Liver (tissue), 9 donors: ENCODE measurements around the gene MSH4. TPM values are rescaled to one million over a fixed set of nuclear protein-coding genes. Genes with fewer than 3 reads are reported as not detected.

Source experiments
- DNase-seq: peaks from one replicate; pipeline ENCODE4 v3.0.0-alpha.2; 2017; ENCODE audit warnings: low spot score
- H3K27ac ChIP-seq, 2 donors: one replicate each; pipeline ENCODE4 v1.7.0; 2013; ENCODE audit warnings: inconsistent platforms in 2 of 2, low read length in 2 of 2, control low read depth in 1 of 2, low read depth in 1 of 2, mild to moderate bottlenecking in 1 of 2
- H3K27me3 ChIP-seq, 4 donors: one replicate each; pipeline versions ENCODE4 v1.6.1 to v1.7.0; 2013; ENCODE audit warnings: low read length in 3 of 4, inconsistent platforms in 1 of 4, mild to moderate bottlenecking in 1 of 4, moderate library complexity in 1 of 4; ENCODE audit not compliant: control insufficient read depth in 4 of 4, insufficient read depth in 4 of 4
- H3K36me3 ChIP-seq, 4 donors: one replicate each; pipeline versions ENCODE4 v1.6.1 to v1.7.0; 2013; ENCODE audit warnings: low read length in 3 of 4, mild to moderate bottlenecking in 3 of 4, low read depth in 1 of 4, moderate library complexity in 1 of 4; ENCODE audit not compliant: control insufficient read depth in 4 of 4, insufficient read depth in 3 of 4
- H3K4me1 ChIP-seq, 4 donors: one replicate each; pipeline versions ENCODE4 v1.6.1 to v1.7.0; 2013; ENCODE audit warnings: low read length in 3 of 4, mild to moderate bottlenecking in 3 of 4, moderate library complexity in 1 of 4; ENCODE audit not compliant: control insufficient read depth in 4 of 4, insufficient read depth in 4 of 4
- H3K4me3 ChIP-seq, 3 donors: one replicate each; pipeline versions ENCODE4 v1.6.1 to v1.7.0; 2013; ENCODE audit warnings: low read length in 3 of 3, control low read depth in 1 of 3, low read depth in 1 of 3, mild to moderate bottlenecking in 1 of 3
- H3K9ac ChIP-seq, 2 donors: one replicate each; pipeline ENCODE4 v1.7.0; 2013; ENCODE audit warnings: low read length in 2 of 2, mild to moderate bottlenecking in 2 of 2, moderate library complexity in 2 of 2, control low read depth in 1 of 2, low read depth in 1 of 2
- H3K9me3 ChIP-seq, 4 donors: one replicate each; pipeline versions ENCODE4 v1.6.1 to v1.7.0; 2013; ENCODE audit warnings: low read length in 3 of 4; ENCODE audit not compliant: control insufficient read depth in 4 of 4
- EGR1 ChIP-seq, 2 donors: IDR thresholded peaks; 2 replicates each; pipeline ENCODE4 v1.6.1; 2016 to 2018; ENCODE audit warnings: antibody characterized with exemption in 2 of 2, low read depth in 2 of 2
- FOXA1 ChIP-seq: IDR thresholded peaks from 2 replicates; pipeline ENCODE4 v1.6.1; 2016; ENCODE audit warnings: antibody characterized with exemption
- FOXA2 ChIP-seq: IDR thresholded peaks from 2 replicates; pipeline ENCODE4 v1.6.1; 2016; ENCODE audit warnings: antibody characterized with exemption
- GABPA ChIP-seq, 2 donors: IDR thresholded peaks in 1 of 2; conservative IDR thresholded peaks in 1 of 2; 2 replicates each; pipeline ENCODE4 v1.6.1; 2016; ENCODE audit warnings: antibody characterized with exemption in 2 of 2, mild to moderate bottlenecking in 1 of 2, moderate library complexity in 1 of 2
- HNF4A ChIP-seq, 2 donors: conservative IDR thresholded peaks; 2 replicates each; pipeline ENCODE4 v1.6.1; 2016; ENCODE audit warnings: antibody characterized with exemption in 2 of 2, mild to moderate bottlenecking in 2 of 2
- HNF4G ChIP-seq: IDR thresholded peaks from 2 replicates; pipeline ENCODE4 v1.6.1; 2016; ENCODE audit warnings: antibody characterized with exemption
- JUND ChIP-seq, 2 donors: IDR thresholded peaks; 2 replicates each; pipeline ENCODE4 v1.6.1; 2016; ENCODE audit warnings: antibody characterized with exemption in 2 of 2
- NR2F2 ChIP-seq: IDR thresholded peaks from 2 replicates; pipeline ENCODE4 v1.6.1; 2016; ENCODE audit warnings: antibody characterized with exemption
- RAD21 ChIP-seq, 2 donors: IDR thresholded peaks; 2 replicates each; pipeline ENCODE4 v1.6.1; 2016; ENCODE audit warnings: antibody characterized with exemption in 2 of 2, mild to moderate bottlenecking in 2 of 2
- RXRA ChIP-seq, 2 donors: IDR thresholded peaks; 2 replicates each; pipeline ENCODE4 v1.6.1; 2017 to 2018; ENCODE audit warnings: antibody characterized with exemption in 2 of 2, mild to moderate bottlenecking in 1 of 2
- SP1 ChIP-seq: IDR thresholded peaks from 2 replicates; pipeline ENCODE4 v1.6.1; 2018; ENCODE audit warnings: antibody characterized with exemption, mild to moderate bottlenecking
- TAF1 ChIP-seq: conservative IDR thresholded peaks from 2 replicates; pipeline ENCODE4 v1.6.1; 2016; ENCODE audit warnings: antibody characterized with exemption, mild to moderate bottlenecking
- YY1 ChIP-seq: IDR thresholded peaks from 2 replicates; pipeline ENCODE4 v1.6.1; 2016; ENCODE audit warnings: antibody characterized with exemption, mild to moderate bottlenecking
- WGBS: extraction: QIAGEN DNeasy Blood & Tissue Kit; methylation state at CpG from one replicate; pipeline ENCODE4 v1.1.7; 2013; 5-methylcytosine and 5-hydroxymethylcytosine counted together
- polyA plus RNA-seq, 2 donors: library from polyadenylated mRNA; stranded (reverse) in 1 of 2; unstranded in 1 of 2; fragments of 200-250 nt in 1 of 2; fragments of >200 nt in 1 of 2; fragmentation: Nextera tagmentation in 1 of 2; extraction: Ambion mirVana in 1 of 2; gene quantifications; one replicate each; pipeline versions ENCODE4 v1.2.1 to v1.2.3, GENCODE V29; 2013 to 2015
- total RNA-seq, 2 donors: library from RNA; depleted of rRNA; stranded (reverse); fragments of >200 nt; gene quantifications; one replicate each; pipeline ENCODE4 v1.2.3, GENCODE V29; 2014
- TF ChIP-seq, protein P1 (sequence below): fragments of 150-350 bp; IDR thresholded peaks from 2 replicates; pipeline ENCODE4 v1.5.1; 2017; ENCODE audit warnings: improper control_type of control experiment, low read depth, low read length; ENCODE audit not compliant: missing input control
- TF ChIP-seq, protein P2 (sequence below): IDR thresholded peaks from 2 replicates; pipeline ENCODE4 v1.6.1; 2016; ENCODE audit warnings: antibody characterized with exemption
- TF ChIP-seq, protein P3 (sequence below): IDR thresholded peaks from 2 replicates; pipeline ENCODE4 v1.6.1; 2016; ENCODE audit warnings: antibody characterized with exemption, mild to moderate bottlenecking
- TF ChIP-seq, protein P4 (sequence below): IDR thresholded peaks from 2 replicates; pipeline ENCODE4 v1.6.1; 2016; ENCODE audit warnings: antibody characterized with exemption
- TF ChIP-seq, protein P5 (sequence below): IDR thresholded peaks from 2 replicates; pipeline ENCODE4 v1.6.1; 2016; ENCODE audit warnings: antibody characterized with exemption
- donor health status: healthy.
- donor health status: healthy.
- donor health status: healthy.
- donor health status: healthy.
- donor health status: healthy.

The MSH4 gene
- total and polyA plus RNA-seq, 4 donors, result 0.08 to 0.14 TPM; not detected in 2

DNA sequence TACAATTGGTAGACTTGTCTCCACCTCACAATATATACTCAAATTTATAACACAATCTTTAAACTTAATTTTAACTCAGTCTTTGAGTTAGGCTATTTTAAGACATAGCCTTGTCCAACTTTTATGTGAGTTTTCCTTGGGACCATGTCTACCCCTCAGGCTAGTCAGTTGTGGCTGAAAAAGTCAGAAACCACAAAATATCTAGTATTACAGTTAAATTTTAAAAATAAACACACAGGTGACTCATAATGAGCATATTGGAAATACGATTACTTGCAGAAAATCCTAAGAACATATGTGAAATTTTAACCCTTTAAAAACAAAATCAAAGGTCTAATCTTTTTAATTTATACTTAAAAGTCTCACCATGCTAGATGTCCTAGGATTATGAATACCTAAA lies 140.4 kb downstream of the MSH4 start:
- no peaks in the 10 kb centered on the region for H3K4me1 ChIP-seq
- 43% methylated on average over 1 of the region's 1 CpG for WGBS
- H3K36me3 ChIP-seq, result no peaks in the 10 kb centered on the region
- H3K27me3 ChIP-seq, result no peaks in the 10 kb centered on the region
- H3K9me3 ChIP-seq, result peaks cover 0 to 3% (median 0%) of the 10 kb centered on the region in 4 donors
- TF ChIP-seq TAF1 (no peak), SP1 (no peak), EGR1 (IDR thresholded peaks at IDR 0.05; ENCODE audit: low read depth in 2 of 2) (no peak), YY1 (no peak), GABPA (IDR thresholded peaks at IDR 0.05 in 1 of 2, conservative IDR thresholded peaks at IDR 0.05 in 1 of 2) (no peak), HNF4A (conservative IDR thresholded peaks at IDR 0.05) (no peak), HNF4G (no peak), JUND (IDR thresholded peaks at IDR 0.05) (no peak), FOXA2 (no peak), RXRA (IDR thresholded peaks at IDR 0.05) (no peak), NR2F2 (no peak), FOXA1 (no peak), RAD21 (IDR thresholded peaks at IDR 0.05) (no peak)
- TF ChIP-seq, protein P1, sequence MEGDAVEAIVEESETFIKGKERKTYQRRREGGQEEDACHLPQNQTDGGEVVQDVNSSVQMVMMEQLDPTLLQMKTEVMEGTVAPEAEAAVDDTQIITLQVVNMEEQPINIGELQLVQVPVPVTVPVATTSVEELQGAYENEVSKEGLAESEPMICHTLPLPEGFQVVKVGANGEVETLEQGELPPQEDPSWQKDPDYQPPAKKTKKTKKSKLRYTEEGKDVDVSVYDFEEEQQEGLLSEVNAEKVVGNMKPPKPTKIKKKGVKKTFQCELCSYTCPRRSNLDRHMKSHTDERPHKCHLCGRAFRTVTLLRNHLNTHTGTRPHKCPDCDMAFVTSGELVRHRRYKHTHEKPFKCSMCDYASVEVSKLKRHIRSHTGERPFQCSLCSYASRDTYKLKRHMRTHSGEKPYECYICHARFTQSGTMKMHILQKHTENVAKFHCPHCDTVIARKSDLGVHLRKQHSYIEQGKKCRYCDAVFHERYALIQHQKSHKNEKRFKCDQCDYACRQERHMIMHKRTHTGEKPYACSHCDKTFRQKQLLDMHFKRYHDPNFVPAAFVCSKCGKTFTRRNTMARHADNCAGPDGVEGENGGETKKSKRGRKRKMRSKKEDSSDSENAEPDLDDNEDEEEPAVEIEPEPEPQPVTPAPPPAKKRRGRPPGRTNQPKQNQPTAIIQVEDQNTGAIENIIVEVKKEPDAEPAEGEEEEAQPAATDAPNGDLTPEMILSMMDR, result no peak
- TF ChIP-seq, protein P2, sequence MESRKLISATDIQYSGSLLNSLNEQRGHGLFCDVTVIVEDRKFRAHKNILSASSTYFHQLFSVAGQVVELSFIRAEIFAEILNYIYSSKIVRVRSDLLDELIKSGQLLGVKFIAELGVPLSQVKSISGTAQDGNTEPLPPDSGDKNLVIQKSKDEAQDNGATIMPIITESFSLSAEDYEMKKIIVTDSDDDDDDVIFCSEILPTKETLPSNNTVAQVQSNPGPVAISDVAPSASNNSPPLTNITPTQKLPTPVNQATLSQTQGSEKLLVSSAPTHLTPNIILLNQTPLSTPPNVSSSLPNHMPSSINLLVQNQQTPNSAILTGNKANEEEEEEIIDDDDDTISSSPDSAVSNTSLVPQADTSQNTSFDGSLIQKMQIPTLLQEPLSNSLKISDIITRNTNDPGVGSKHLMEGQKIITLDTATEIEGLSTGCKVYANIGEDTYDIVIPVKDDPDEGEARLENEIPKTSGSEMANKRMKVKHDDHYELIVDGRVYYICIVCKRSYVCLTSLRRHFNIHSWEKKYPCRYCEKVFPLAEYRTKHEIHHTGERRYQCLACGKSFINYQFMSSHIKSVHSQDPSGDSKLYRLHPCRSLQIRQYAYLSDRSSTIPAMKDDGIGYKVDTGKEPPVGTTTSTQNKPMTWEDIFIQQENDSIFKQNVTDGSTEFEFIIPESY, result no peak
- TF ChIP-seq, protein P3, sequence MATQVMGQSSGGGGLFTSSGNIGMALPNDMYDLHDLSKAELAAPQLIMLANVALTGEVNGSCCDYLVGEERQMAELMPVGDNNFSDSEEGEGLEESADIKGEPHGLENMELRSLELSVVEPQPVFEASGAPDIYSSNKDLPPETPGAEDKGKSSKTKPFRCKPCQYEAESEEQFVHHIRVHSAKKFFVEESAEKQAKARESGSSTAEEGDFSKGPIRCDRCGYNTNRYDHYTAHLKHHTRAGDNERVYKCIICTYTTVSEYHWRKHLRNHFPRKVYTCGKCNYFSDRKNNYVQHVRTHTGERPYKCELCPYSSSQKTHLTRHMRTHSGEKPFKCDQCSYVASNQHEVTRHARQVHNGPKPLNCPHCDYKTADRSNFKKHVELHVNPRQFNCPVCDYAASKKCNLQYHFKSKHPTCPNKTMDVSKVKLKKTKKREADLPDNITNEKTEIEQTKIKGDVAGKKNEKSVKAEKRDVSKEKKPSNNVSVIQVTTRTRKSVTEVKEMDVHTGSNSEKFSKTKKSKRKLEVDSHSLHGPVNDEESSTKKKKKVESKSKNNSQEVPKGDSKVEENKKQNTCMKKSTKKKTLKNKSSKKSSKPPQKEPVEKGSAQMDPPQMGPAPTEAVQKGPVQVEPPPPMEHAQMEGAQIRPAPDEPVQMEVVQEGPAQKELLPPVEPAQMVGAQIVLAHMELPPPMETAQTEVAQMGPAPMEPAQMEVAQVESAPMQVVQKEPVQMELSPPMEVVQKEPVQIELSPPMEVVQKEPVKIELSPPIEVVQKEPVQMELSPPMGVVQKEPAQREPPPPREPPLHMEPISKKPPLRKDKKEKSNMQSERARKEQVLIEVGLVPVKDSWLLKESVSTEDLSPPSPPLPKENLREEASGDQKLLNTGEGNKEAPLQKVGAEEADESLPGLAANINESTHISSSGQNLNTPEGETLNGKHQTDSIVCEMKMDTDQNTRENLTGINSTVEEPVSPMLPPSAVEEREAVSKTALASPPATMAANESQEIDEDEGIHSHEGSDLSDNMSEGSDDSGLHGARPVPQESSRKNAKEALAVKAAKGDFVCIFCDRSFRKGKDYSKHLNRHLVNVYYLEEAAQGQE, result no peak
- TF ChIP-seq, protein P4, sequence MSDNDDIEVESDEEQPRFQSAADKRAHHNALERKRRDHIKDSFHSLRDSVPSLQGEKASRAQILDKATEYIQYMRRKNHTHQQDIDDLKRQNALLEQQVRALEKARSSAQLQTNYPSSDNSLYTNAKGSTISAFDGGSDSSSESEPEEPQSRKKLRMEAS, result no peak
- TF ChIP-seq, protein P5, sequence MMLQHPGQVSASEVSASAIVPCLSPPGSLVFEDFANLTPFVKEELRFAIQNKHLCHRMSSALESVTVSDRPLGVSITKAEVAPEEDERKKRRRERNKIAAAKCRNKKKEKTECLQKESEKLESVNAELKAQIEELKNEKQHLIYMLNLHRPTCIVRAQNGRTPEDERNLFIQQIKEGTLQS, result no peak
- H3K9ac ChIP-seq, result no peak overlapping the region
- H3K27ac ChIP-seq, result no peak overlapping the region
- H3K4me3 ChIP-seq, result no peak overlapping the region
- DNase-seq, result no peak
